GM23338 (cell line): ENCODE data around the gene WNT2B.

Source experiments
- CREB1 ChIP-seq: fragments of 250-450 bp; sonication (Bioruptor Pico); IDR thresholded peaks from 2 replicates; pipeline ENCODE4 v1.5.0; 2020; ENCODE audit warnings: low read depth, mild to moderate bottlenecking, moderate library complexity
- CTCF ChIP-seq, 2 experiments: fragments of 200-600 bp in 1 of 2; sonication (generic) in 1 of 2; conservative IDR thresholded peaks; 2 replicates each; pipeline versions ENCODE4 v1.5.1 to v1.6.1; 2016 to 2017; ENCODE audit warnings: antibody characterized with exemption in 2 of 2, low read depth in 2 of 2, mild to moderate bottlenecking in 2 of 2, moderate library complexity in 1 of 2
- ETS1 ChIP-seq: IDR thresholded peaks from 2 replicates; pipeline ENCODE4 v1.6.1; 2016; ENCODE audit warnings: antibody characterized with exemption
- EZH2 ChIP-seq: fragments of 200-600 bp; sonication (generic); IDR thresholded peaks from one replicate; pipeline ENCODE4 v1.8.0; 2017; ENCODE audit warnings: antibody characterized with exemption, mild to moderate bottlenecking, low read depth; ENCODE audit not compliant: unreplicated experiment
- EZH2phosphoT487 ChIP-seq: fragments of 200-600 bp; sonication (generic); IDR thresholded peaks from one replicate; pipeline ENCODE4 v1.8.1; 2018; ENCODE audit warnings: antibody characterized with exemption; ENCODE audit not compliant: unreplicated experiment
- JUNB ChIP-seq: IDR thresholded peaks from one replicate; pipeline ENCODE4 v1.6.1; 2016; ENCODE audit warnings: antibody characterized with exemption; ENCODE audit not compliant: unreplicated experiment
- POLR2AphosphoS5 ChIP-seq: IDR thresholded peaks from 2 replicates; pipeline ENCODE4 v1.6.1; 2016; ENCODE audit warnings: antibody characterized with exemption, low read depth
- REST ChIP-seq: IDR thresholded peaks from one replicate; pipeline ENCODE4 v1.6.1; 2018; ENCODE audit warnings: antibody characterized with exemption; ENCODE audit not compliant: unreplicated experiment
- STAT1 ChIP-seq: IDR thresholded peaks from one replicate; pipeline ENCODE4 v1.6.1; 2016; ENCODE audit warnings: antibody characterized with exemption; ENCODE audit not compliant: unreplicated experiment
- ZNF114 ChIP-seq: fragments of 250-450 bp; sonication (Bioruptor Pico); IDR thresholded peaks from 2 replicates; pipeline ENCODE4 v1.5.0; 2020; ENCODE audit warnings: mild to moderate bottlenecking, moderate library complexity
- ZNF331 ChIP-seq: fragments of 250-450 bp; sonication (Bioruptor Pico); IDR thresholded peaks from 2 replicates; pipeline ENCODE4 v1.5.0; 2020; ENCODE audit warnings: low read depth, mild to moderate bottlenecking, moderate library complexity
- ZNF462 ChIP-seq: fragments of 250-450 bp; sonication (Bioruptor Pico); IDR thresholded peaks from 2 replicates; pipeline ENCODE4 v1.5.0; 2020; ENCODE audit warnings: mild to moderate bottlenecking, moderate library complexity

- TF ChIP-seq CTCF (conservative IDR thresholded peaks at IDR 0.05; ENCODE audit: low read depth in 2 of 2): no peak
- no peak for TF ChIP-seq POLR2AphosphoS5
- no peak for TF ChIP-seq ZNF331 (CRISPR knock-in tag)
- TF ChIP-seq REST: no peak
- no peak for TF ChIP-seq JUNB
- TF ChIP-seq EZH2: no peak
- no peak for TF ChIP-seq EZH2phosphoT487
- TF ChIP-seq STAT1: no peak
- no peak for TF ChIP-seq CREB1 (CRISPR knock-in tag)
- TF ChIP-seq ZNF462 (CRISPR knock-in tag): no peak
- no peak for TF ChIP-seq ZNF114 (CRISPR knock-in tag)
- TF ChIP-seq ETS1: no peak
Measured at GRCh38 chr1:112470966-112471365, 37.8 kb upstream of the WNT2B start.
